Measurements from ENCODE around the gene GABARAP.
A peak's percentile ranks its signal among the peaks of the same experiment; 100 is the strongest.

GABARAP gene

DNA sequence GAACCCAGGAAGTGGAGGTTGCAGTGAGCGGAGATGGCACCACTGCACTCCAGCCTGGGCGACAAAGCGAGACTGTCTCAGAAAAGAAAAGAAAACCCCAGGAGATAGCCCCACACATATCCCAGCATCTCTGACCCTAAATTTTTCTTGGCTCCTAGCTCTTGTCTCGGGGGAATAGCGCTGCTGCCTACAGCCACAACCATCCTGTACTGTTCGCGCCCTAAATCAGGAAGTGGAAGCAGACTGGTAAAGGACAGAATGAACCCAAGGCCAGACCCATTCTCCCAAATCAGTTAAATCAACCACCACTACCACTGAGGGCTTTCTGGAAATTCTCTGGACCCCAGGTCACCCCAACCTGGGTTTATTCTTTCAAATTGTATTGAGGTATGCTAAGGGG, 7.6 kb upstream of the GABARAP start:
- Histone ChIP-seq H3K4me3 (ENCODE audit: low read depth, low read length) (peak overlapping the region; percentile 75), H3K36me3 (ENCODE audit: control insufficient read depth in 2 of 2, insufficient read depth in 1 of 2, low read length in 2 of 2) (peaks cover 36 to 47% of the 10 kb centered on the region in 2 experiments), H3K27ac (ENCODE audit: extremely low read depth, low read depth, low read length) (no peak overlapping the region), H3K4me1 (ENCODE audit: control insufficient read depth, insufficient read depth, low read length) (peaks cover 13% of the 10 kb centered on the region; the same call in 1 of the 2 replicates), H3K9me3 (ENCODE audit: control insufficient read depth, insufficient read depth, low read depth, low read length) (no peaks in the 10 kb centered on the region)
- CTCF ChIA-PET = interaction anchor here (0.6 to 1.4 kb wide), 2 partner anchors 16 to 121 kb away, joined by 3 to 5 read pairs; no protein-coding TSS in a partner anchor
- POLR2A ChIA-PET = interaction anchor here (1.5 to 1.6 kb wide), 2 partner anchors 12 to 80 kb away, joined by 4 to 7 read pairs; partner anchors contain the start of genes NEURL4 and PHF23
- no peak for TF ChIP-seq ZNF785 (tag by site-specific recombination; IDR thresholded peaks at IDR 0.05)
- TF ChIP-seq ZBTB7A (tag by site-specific recombination; IDR thresholded peaks at IDR 0.05; ENCODE audit: low read depth) = no peak
- no peak for TF ChIP-seq ZNF19 (tag by site-specific recombination; IDR thresholded peaks at IDR 0.05; ENCODE audit: low read depth)
- no peak for TF ChIP-seq ZNF624 (tag by site-specific recombination; IDR thresholded peaks at IDR 0.05)
- TF ChIP-seq, protein P1, sequence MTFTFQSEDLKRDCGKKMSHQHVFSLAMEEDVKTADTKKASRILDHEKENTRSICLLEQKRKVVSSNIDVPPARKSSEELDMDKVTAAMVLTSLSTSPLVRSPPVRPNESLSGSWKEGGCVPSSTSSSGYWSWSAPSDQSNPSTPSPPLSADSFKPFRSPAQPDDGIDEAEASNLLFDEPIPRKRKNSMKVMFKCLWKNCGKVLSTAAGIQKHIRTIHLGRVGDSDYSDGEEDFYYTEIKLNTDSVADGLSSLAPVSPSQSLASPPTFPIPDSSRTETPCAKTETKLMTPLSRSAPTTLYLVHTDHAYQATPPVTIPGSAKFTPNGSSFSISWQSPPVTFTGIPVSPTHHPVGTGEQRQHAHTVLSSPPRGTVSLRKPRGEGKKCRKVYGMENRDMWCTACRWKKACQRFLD (tag by site-specific recombination; IDR thresholded peaks at IDR 0.05) = no peak
- TF ChIP-seq ZNF791 (tag by site-specific recombination; IDR thresholded peaks at IDR 0.05) = no peak
- TF ChIP-seq KLF9 (tag by site-specific recombination; IDR thresholded peaks at IDR 0.05; ENCODE audit: low read depth) = no peak
- TF ChIP-seq ZNF514 (tag by site-specific recombination; IDR thresholded peaks at IDR 0.05) = no peak

DNA sequence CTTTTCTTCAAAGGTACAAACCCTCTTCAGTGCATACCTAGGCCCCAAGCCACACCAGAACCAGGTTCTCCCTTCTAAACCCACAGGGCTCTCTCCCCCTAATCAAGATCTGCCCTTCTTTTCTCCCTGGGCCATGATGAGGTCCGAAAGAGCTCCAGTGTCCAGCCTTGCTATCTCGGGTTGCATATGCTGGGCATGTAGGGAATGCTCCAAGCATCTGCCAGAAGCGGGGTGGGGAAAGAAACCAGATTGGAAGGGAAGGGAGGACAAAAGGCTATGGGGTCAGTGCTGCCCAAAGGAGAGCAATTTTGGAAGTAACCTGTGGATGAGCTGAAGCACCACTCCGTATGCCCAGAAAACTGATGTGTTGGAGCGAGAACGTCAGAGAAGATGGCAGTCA, 7.0 kb upstream of the GABARAP start:
- CTCF ChIA-PET = interaction anchor here (0.6 to 1.4 kb wide), 2 partner anchors 17 to 122 kb away, joined by 3 to 5 read pairs; no protein-coding TSS in a partner anchor

DNA sequence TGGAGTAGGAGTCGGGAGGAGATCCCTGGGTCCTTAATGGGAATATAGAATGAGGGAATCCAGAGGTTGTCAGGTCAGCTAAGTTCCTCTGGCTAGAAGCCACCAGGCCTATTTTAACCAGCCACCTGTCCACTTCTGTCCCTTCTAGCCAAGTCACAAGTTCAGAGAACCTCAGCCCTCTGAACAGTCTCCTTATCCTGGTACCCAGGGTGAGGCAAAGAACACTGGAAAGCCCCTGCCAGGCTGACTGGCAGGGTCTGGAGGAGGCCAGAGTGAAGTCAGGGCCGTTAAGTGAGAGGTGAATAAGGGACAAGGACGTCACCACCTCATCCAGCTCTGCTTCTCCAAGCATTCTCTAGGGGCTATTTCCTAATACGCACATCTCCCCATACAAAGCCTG, 6.5 kb upstream of the GABARAP start:
- peak overlapping the region; percentile 46; the same call in 1 of the 2 replicates for H3K27ac ChIP-seq (ENCODE audit: extremely low read depth, low read depth, low read length)
- no peaks in the 10 kb centered on the region for H3K9me3 ChIP-seq (ENCODE audit: control insufficient read depth, insufficient read depth, low read depth, low read length)
- H3K4me1 ChIP-seq (ENCODE audit: control insufficient read depth, insufficient read depth, low read length) = peaks cover 13% of the 10 kb centered on the region; the same call in 1 of the 2 replicates
- POLR2A ChIA-PET = interaction anchor here (0.7 to 1.5 kb wide), 4 partner anchors 9 to 154 kb away, joined by 3 to 5 read pairs (median 4); partner anchors contain the start of genes ACADVL, DLG4, NEURL4 and PHF23
- H3K4me3 ChIP-seq (ENCODE audit: low read depth, low read length) = no peak overlapping the region
- CTCF ChIA-PET = no interaction called here
- peaks cover 30 to 47% of the 10 kb centered on the region in 2 experiments for H3K36me3 ChIP-seq (ENCODE audit: control insufficient read depth in 2 of 2, insufficient read depth in 1 of 2, low read length in 2 of 2)
- TF ChIP-seq SETDB1 (IDR thresholded peaks at IDR 0.05; ENCODE audit: insufficient read length, low read length) (no peak), ZNF112 (tag by site-specific recombination; IDR thresholded peaks at IDR 0.05) (no peak), ZNF324 (tag by site-specific recombination; IDR thresholded peaks at IDR 0.05) (no peak), ZNF335 (tag by site-specific recombination; conservative IDR thresholded peaks at IDR 0.05) (no peak), ZSCAN30 (tag by site-specific recombination; IDR thresholded peaks at IDR 0.05) (no peak)
- TF ChIP-seq, protein P2, sequence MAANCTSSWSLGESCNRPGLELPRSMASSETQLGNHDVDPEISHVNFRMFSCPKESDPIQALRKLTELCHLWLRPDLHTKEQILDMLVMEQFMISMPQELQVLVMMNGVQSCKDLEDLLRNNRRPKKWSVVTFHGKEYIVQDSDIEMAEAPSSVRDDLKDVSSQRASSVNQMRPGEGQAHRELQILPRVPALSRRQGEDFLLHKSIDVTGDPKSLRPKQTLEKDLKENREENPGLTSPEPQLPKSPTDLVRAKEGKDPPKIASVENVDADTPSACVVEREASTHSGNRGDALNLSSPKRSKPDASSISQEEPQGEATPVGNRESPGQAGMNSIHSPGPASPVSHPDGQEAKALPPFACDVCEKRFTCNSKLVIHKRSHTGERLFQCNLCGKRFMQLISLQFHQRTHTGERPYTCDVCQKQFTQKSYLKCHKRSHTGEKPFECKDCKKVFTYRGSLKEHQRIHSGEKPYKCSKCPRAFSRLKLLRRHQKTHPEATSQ (tag by site-specific recombination; IDR thresholded peaks at IDR 0.05) = no peak
- TF ChIP-seq, protein P3, sequence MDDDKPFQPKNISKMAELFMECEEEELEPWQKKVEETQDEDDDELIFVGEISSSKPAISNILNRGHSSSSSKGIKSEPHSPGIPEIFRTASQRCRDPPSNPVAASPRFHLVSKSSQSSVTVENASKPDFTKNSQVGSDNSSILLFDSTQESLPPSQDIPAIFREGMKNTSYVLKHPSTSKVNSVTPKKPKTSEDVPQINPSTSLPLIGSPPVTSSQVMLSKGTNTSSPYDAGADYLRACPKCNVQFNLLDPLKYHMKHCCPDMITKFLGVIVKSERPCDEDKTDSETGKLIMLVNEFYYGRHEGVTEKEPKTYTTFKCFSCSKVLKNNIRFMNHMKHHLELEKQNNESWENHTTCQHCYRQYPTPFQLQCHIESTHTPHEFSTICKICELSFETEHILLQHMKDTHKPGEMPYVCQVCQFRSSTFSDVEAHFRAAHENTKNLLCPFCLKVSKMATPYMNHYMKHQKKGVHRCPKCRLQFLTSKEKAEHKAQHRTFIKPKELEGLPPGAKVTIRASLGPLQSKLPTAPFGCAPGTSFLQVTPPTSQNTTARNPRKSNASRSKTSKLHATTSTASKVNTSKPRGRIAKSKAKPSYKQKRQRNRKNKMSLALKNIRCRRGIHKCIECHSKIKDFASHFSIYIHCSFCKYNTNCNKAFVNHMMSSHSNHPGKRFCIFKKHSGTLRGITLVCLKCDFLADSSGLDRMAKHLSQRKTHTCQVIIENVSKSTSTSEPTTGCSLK (tag by site-specific recombination; IDR thresholded peaks at IDR 0.05) = no peak
- TF ChIP-seq, protein P4, sequence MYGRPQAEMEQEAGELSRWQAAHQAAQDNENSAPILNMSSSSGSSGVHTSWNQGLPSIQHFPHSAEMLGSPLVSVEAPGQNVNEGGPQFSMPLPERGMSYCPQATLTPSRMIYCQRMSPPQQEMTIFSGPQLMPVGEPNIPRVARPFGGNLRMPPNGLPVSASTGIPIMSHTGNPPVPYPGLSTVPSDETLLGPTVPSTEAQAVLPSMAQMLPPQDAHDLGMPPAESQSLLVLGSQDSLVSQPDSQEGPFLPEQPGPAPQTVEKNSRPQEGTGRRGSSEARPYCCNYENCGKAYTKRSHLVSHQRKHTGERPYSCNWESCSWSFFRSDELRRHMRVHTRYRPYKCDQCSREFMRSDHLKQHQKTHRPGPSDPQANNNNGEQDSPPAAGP (tag by site-specific recombination; IDR thresholded peaks at IDR 0.05) = no peak

More for the DNA sequence above, 7.0 kb upstream of the GABARAP start:
- H3K36me3 ChIP-seq (ENCODE audit: control insufficient read depth in 2 of 2, insufficient read depth in 1 of 2, low read length in 2 of 2) = peaks cover 34 to 47% of the 10 kb centered on the region in 2 experiments
- TF ChIP-seq ZNF133 (tag by site-specific recombination; IDR thresholded peaks at IDR 0.05) = no peak
- TF ChIP-seq, protein P5, sequence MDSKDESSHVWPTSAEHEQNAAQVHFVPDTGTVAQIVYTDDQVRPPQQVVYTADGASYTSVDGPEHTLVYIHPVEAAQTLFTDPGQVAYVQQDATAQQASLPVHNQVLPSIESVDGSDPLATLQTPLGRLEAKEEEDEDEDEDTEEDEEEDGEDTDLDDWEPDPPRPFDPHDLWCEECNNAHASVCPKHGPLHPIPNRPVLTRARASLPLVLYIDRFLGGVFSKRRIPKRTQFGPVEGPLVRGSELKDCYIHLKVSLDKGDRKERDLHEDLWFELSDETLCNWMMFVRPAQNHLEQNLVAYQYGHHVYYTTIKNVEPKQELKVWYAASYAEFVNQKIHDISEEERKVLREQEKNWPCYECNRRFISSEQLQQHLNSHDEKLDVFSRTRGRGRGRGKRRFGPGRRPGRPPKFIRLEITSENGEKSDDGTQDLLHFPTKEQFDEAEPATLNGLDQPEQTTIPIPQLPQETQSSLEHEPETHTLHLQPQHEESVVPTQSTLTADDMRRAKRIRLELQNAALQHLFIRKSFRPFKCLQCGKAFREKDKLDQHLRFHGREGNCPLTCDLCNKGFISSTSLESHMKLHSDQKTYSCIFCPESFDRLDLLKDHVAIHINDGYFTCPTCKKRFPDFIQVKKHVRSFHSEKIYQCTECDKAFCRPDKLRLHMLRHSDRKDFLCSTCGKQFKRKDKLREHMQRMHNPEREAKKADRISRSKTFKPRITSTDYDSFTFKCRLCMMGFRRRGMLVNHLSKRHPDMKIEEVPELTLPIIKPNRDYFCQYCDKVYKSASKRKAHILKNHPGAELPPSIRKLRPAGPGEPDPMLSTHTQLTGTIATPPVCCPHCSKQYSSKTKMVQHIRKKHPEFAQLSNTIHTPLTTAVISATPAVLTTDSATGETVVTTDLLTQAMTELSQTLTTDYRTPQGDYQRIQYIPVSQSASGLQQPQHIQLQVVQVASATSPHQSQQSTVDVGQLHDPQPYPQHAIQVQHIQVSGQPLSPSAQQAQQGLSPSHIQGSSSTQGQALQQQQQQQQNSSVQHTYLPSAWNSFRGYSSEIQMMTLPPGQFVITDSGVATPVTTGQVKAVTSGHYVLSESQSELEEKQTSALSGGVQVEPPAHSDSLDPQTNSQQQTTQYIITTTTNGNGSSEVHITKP (tag by site-specific recombination; IDR thresholded peaks at IDR 0.05) = peak; percentile 37
- H3K4me1 ChIP-seq (ENCODE audit: control insufficient read depth, insufficient read depth, low read length) = peaks cover 13% of the 10 kb centered on the region; the same call in 1 of the 2 replicates
- no peaks in the 10 kb centered on the region for H3K9me3 ChIP-seq (ENCODE audit: control insufficient read depth, insufficient read depth, low read depth, low read length)
- H3K4me3 ChIP-seq (ENCODE audit: low read depth, low read length) = no peak overlapping the region
- peak overlapping the region; percentile 46; the same call in 1 of the 2 replicates for H3K27ac ChIP-seq (ENCODE audit: extremely low read depth, low read depth, low read length)
- POLR2A ChIA-PET = interaction anchor here (0.8 to 1.6 kb wide), 3 partner anchors 11 to 153 kb away, joined by 3 to 7 read pairs (median 4); partner anchors contain the start of genes NEURL4 and PHF23
